Breast epithelium (tissue), 3 donors: ENCODE data around the gene USP34.

Experiments used
- POLR2A ChIP-seq: fragments of 450-650 bp; IDR thresholded peaks from one replicate; pipeline ENCODE4 v1.6.1; 2016; ENCODE audit warnings: antibody characterized with exemption, mild to moderate bottlenecking, moderate library complexity
- POLR2AphosphoS5 ChIP-seq, 3 donors: sonication (generic); formaldehyde crosslinking; IDR thresholded peaks; one replicate each; pipeline ENCODE4 v1.6.1; 2017; ENCODE audit warnings: antibody characterized with exemption in 3 of 3
- TF ChIP-seq, protein P1 (sequence below), 3 donors: fragments of 450-650 bp; IDR thresholded peaks; one replicate each; pipeline ENCODE4 v1.5.1; 2016 to 2017; ENCODE audit warnings: antibody characterized with exemption in 3 of 3, mild to moderate bottlenecking in 3 of 3, moderate library complexity in 3 of 3

DNA sequence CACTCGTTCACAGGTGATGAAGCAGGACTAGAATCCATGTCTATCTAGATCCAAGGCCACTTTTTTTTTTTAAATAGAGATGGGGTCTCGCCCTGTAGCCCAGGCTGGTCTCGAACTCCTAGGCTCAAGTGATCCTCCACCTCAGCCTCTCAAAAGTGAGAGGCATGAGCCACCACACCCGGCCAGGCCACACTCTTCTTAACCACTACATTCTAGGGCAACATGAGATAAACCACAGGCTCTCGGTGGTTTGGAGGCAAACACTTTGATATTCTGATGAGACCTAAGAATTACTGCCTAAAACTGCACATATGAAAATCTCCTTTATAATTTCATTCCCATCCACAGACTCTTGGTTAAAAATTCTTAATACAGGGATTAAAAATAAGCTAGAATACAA lies 51.8 kb downstream of the USP34 start:
- TF ChIP-seq, protein P1, sequence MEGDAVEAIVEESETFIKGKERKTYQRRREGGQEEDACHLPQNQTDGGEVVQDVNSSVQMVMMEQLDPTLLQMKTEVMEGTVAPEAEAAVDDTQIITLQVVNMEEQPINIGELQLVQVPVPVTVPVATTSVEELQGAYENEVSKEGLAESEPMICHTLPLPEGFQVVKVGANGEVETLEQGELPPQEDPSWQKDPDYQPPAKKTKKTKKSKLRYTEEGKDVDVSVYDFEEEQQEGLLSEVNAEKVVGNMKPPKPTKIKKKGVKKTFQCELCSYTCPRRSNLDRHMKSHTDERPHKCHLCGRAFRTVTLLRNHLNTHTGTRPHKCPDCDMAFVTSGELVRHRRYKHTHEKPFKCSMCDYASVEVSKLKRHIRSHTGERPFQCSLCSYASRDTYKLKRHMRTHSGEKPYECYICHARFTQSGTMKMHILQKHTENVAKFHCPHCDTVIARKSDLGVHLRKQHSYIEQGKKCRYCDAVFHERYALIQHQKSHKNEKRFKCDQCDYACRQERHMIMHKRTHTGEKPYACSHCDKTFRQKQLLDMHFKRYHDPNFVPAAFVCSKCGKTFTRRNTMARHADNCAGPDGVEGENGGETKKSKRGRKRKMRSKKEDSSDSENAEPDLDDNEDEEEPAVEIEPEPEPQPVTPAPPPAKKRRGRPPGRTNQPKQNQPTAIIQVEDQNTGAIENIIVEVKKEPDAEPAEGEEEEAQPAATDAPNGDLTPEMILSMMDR (IDR thresholded peaks at IDR 0.05), result no peak
- TF ChIP-seq POLR2A, result no peak
- no peak for TF ChIP-seq POLR2AphosphoS5 (IDR thresholded peaks at IDR 0.05)
